Esophagus muscularis mucosa (tissue), 4 donors: ENCODE results near the gene COPS6. TPM values are rescaled to one million over a fixed set of nuclear protein-coding genes. Genes with fewer than 3 reads are reported as not detected.

Experiments
- DNase-seq: peaks from one replicate; pipeline ENCODE4 v3.0.0-alpha.2; 2017; ENCODE audit errors: extremely low spot score
- H3K27ac ChIP-seq, 4 donors: fragments of 200-600 bp; sonication (generic); replicated peaks in 1 of 4; 1 replicate in 3 of 4; 2 replicates in 1 of 4; pipeline ENCODE4 v1.5.1; 2016 to 2019; ENCODE audit warnings: mild to moderate bottlenecking in 1 of 4
- H3K27me3 ChIP-seq, 4 donors: fragments of 200-600 bp; sonication (generic); one replicate each; pipeline versions ENCODE4 v1.5.1 to v1.6.0; 2016 to 2019
- H3K36me3 ChIP-seq, 4 donors: fragments of 200-600 bp; sonication (generic); one replicate each; pipeline ENCODE4 v1.5.1; 2016 to 2019
- H3K4me1 ChIP-seq, 4 donors: fragments of 200-600 bp; sonication (generic); one replicate each; pipeline ENCODE4 v1.5.1; 2016 to 2019
- H3K4me3 ChIP-seq, 4 donors: fragments of 200-600 bp; sonication (generic); 1 replicate in 2 of 4; 2 replicates in 2 of 4; pipeline ENCODE4 v1.5.1; 2016 to 2019; ENCODE audit warnings: mild to moderate bottlenecking in 4 of 4, moderate library complexity in 1 of 4
- H3K9me3 ChIP-seq, 4 donors: fragments of 200-600 bp; sonication (generic); 1 replicate in 3 of 4; 2 replicates in 1 of 4; pipeline ENCODE4 v1.5.1; 2016 to 2019
- CTCF ChIP-seq, 3 experiments: fragments of 200-600 bp in 2 of 3; fragments of 450-650 bp in 1 of 3; sonication (generic) in 2 of 3; IDR thresholded peaks; one replicate each; pipeline ENCODE4 v1.5.1; 2017 to 2019; ENCODE audit warnings: antibody characterized with exemption in 3 of 3, mild to moderate bottlenecking in 2 of 3, moderate library complexity in 1 of 3
- EP300 ChIP-seq: sonication (generic); formaldehyde crosslinking; IDR thresholded peaks from one replicate; pipeline ENCODE4 v1.6.1; 2017; ENCODE audit warnings: antibody characterized with exemption
- POLR2A ChIP-seq: fragments of 450-650 bp; IDR thresholded peaks from one replicate; pipeline ENCODE4 v1.6.1; 2017; ENCODE audit warnings: antibody characterized with exemption, moderate library complexity, mild to moderate bottlenecking, low read depth
- POLR2AphosphoS5 ChIP-seq, 2 donors: sonication (generic); formaldehyde crosslinking; IDR thresholded peaks; one replicate each; pipeline ENCODE4 v1.6.1; 2017; ENCODE audit warnings: antibody characterized with exemption in 2 of 2
- WGBS: methylation state at CpG from one replicate; pipeline ENCODE4 v1.1.5; 2018; 5-methylcytosine and 5-hydroxymethylcytosine counted together
- intact Hi-C: fragments of 100-400 bp; cut with DNase I; formaldehyde crosslinking; loops from one replicate; pipeline ENCODE4 v1.15.1; 2023
- total RNA-seq, 4 donors: library from RNA; depleted of rRNA; stranded (reverse); fragments of >200 nt; gene quantifications; one replicate each; pipeline versions ENCODE4 v1.1.0 to v1.2.1, GENCODE V29; 2016

Gene COPS6
- total RNA-seq, 4 donors from 2014 or later, result 49.4 to 97.6 (median 73.7) TPM

GRCh38 chr7:100098913-100099312 lies 10.1 kb downstream of the COPS6 start:
- H3K36me3 ChIP-seq, result peaks cover 51 to 69% (median 67%) of the 10 kb centered on the region in 4 donors
- WGBS, result 86% methylated on average over 8 of the region's 10 CpGs

DNA sequence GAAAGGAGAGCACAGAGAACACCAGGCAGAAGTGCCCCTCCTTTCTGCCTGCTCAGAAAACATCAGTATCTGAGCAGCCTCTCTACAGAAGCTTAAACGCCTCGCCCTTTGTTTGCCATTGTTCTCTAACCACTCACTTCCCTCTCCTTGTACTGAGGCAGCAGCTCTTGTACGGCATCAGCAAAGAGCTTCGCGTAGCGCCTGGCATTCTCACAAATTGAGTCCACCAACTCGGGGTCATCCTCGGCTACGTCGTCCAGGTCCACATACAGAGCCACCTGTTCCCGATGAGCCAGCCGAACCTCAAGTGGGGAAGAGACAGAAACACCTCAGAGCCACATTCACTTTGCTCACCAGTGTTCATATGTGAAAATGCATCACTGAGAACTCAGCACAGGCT lies 10.7 kb downstream of the COPS6 start:
- Histone ChIP-seq H3K36me3 (peaks cover 52 to 69% (median 67%) of the 10 kb centered on the region in 4 donors), H3K4me3 (peak overlapping the region; percentile 69 to 86 (median 82)), H3K9me3 (no peaks in the 10 kb centered on the region), H3K4me1 (peaks cover 19 to 39% (median 28%) of the 10 kb centered on the region in 4 donors), H3K27me3 (no peaks in the 10 kb centered on the region), H3K27ac (peak overlapping the region in 3 of 4 donors; percentile 93 to 98 (median 94))
- intact Hi-C loops, result no loop called here
- WGBS, result 75% methylated on average over 12 of the region's 12 CpGs
- no peak for DNase-seq
- TF ChIP-seq EP300, result no peak
- TF ChIP-seq POLR2AphosphoS5 (IDR thresholded peaks at IDR 0.05), result no peak
- TF ChIP-seq CTCF (IDR thresholded peaks at IDR 0.05), result no peak
- no peak for TF ChIP-seq POLR2A

More at GRCh38 chr7:100098913-100099312, 10.1 kb downstream of the COPS6 start:
- DNase-seq, result no peak
- no peak overlapping the region for H3K4me3 ChIP-seq
- H3K9me3 ChIP-seq, result no peaks in the 10 kb centered on the region
- H3K27me3 ChIP-seq, result no peaks in the 10 kb centered on the region
- peaks cover 19 to 42% (median 29%) of the 10 kb centered on the region in 4 donors for H3K4me1 ChIP-seq
- no peak overlapping the region for H3K27ac ChIP-seq
- no peak for TF ChIP-seq POLR2A
- TF ChIP-seq CTCF (IDR thresholded peaks at IDR 0.05), result no peak
- TF ChIP-seq EP300, result no peak
- no peak for TF ChIP-seq POLR2AphosphoS5 (IDR thresholded peaks at IDR 0.05)
- intact Hi-C loops, result no loop called here

DNA sequence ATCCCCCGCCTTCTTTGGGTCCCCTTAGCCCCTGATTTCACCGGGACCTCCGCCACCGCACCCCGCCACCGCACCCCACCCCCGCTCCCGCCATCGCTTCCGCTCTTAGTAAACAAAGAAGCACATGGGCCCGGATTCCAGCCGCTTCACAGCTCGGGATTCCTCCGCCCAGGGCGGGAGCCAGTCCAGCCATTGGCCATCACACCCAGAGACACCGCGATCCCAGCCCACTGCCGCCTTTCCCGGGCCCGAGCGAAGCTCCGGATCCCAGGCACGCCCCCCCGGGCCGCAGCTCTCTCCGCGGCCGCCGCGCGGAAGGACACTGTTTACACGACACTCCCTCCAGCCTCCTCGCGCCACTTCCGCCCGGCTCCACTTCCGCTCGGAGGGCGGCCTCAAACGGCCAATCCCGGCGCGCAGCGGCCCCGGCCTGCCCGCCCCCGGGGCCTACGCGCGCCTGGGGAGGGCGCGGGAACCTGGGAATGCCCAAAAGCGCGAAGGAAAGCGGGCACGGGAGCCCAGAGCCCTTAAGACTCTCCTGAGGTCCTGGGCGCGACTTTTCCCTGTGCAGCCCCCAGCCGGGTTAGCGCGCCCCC lies 11.7 kb downstream of the COPS6 start:
- Histone ChIP-seq H3K27me3 (no peaks in the 10 kb centered on the region), H3K4me1 (peaks cover 19 to 39% (median 28%) of the 10 kb centered on the region in 4 donors), H3K9me3 (no peaks in the 10 kb centered on the region), H3K36me3 (peaks cover 55 to 69% (median 67%) of the 10 kb centered on the region in 4 donors), H3K27ac (peak overlapping the region; percentile 93 to 98 (median 96)), H3K4me3 (peak overlapping the region; percentile 69 to 86 (median 82))
- WGBS, result under 1% methylated on average over 23 of the region's 61 CpGs
- peak; percentile 97 for DNase-seq
- TF ChIP-seq POLR2A (no peak), POLR2AphosphoS5 (IDR thresholded peaks at IDR 0.05) (peak; percentile 84 to 87), CTCF (IDR thresholded peaks at IDR 0.05) (peak in 1 of 3 experiments; percentile 7)
- intact Hi-C loops, result loop anchor here (2.0 kb wide), 1 partner anchor 26 kb away; the partner anchor contains the start of gene MBLAC1

DNA sequence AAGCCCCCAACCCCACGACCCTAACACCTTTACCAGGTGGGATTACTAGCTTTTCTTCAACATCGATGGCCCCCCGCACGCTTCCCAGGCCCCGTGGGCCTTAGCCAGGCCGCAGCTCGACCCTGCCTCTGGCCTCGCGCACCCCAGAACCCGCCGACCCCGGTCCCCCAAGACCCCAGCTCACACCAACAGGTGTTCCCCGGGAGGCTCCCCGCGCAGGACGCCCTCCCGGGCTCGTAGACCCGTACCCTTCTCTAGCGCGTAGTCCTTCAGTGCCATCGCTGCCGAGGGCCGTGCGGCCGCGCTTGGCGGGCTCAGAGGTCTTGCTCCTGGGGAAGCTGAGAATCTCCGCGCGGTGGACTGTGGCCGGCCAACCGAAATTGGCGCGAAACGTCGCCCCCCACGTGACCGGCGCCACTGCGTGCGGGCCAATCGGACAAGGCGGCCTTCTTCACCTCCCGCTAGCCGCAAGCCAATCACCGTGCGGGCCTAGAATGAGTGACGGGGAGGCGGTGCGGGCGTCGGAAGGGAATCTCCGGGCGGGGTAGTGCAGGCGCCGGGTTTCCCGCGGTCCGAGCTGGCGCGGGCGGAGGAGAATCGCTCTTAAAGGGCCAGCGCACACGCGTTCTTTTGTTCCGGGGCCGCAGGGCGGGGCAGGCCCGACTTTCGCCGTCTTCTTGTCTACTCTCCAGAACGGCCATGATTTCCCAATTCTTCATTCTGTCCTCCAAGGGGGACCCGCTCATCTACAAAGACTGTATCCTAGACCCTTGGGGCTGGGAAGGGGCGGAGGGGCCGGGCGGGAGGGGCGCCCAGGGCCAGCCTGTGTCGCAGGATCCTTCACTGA lies 12.5 kb downstream of the COPS6 start, which contains the start of the genes AP4M1 and MCM7:
TSS of gene AP4M1 (plus strand) at position 628 of the 847 bp plus-strand sequence. CDS start at position 700, 72 bp downstream.
TSS of gene MCM7 (minus strand) at position 382 of the 847 bp plus-strand sequence. CDS start at position 279, 103 bp downstream.
- intact Hi-C loops, result loop anchor here (2.0 kb wide), 1 partner anchor 26 kb away; the partner anchor contains the start of gene MBLAC1
- Histone ChIP-seq H3K27me3 (no peaks in the 10 kb centered on the region), H3K9me3 (no peaks in the 10 kb centered on the region), H3K4me3 (peak within 1 kb of the TSS; percentile 69 to 86 (median 82)), H3K27ac (peak within 1 kb of the TSS; percentile 93 to 98 (median 96)), H3K4me1 (peaks cover 19 to 39% (median 28%) of the 10 kb centered on the region in 4 donors), H3K36me3 (peaks cover 55 to 69% (median 67%) of the 10 kb centered on the region in 4 donors)
- peak; percentile 100 for DNase-seq
- TF ChIP-seq POLR2AphosphoS5 (IDR thresholded peaks at IDR 0.05) (peak; percentile 74 to 90), POLR2A (no peak), EP300 (no peak), CTCF (IDR thresholded peaks at IDR 0.05) (no peak)
- WGBS, result under 1% methylated on average over 31 of the region's 80 CpGs
